ENCODE results near the gene WDR37. TPM values are rescaled to one million over a fixed set of nuclear protein-coding genes. Genes with fewer than 3 reads are reported as not detected.

The WDR37 gene
- polyA plus RNA-seq, 3 donors, result 7.1 to 33.6 (median 8.6) TPM

DNA sequence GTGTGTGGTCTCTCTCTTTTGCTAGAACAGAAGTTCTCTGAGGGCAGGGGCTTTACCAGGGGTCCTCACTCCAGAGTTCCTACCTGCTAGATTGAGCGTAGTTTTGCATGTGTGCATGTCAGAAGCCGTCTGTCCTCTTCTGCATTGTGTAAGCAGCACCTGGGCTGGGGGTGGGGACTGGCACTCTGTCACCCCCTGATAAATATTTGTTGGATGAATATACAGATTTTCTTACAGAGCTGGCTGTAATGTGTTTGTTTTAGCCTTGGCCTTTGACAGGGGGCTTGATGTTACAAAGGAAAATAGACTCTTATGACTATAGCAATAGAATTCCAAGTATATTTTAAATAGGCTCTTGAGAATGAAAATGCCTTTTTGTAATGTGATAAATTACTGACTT lies 46.6 kb downstream of the WDR37 start:
- Histone ChIP-seq H2AFZ (ENCODE audit: insufficient read depth, low read depth, low read length, poor library complexity, severe bottlenecking) (no peak overlapping the region), H3K79me2 (ENCODE audit: insufficient read depth, low read length) (peaks cover 27% of the 10 kb centered on the region), H3K27ac (ENCODE audit: low read depth in 1 of 2, low read length in 2 of 2) (no peak overlapping the region), H4K20me1 (ENCODE audit: insufficient read depth, low read length) (peaks cover 90% of the 10 kb centered on the region), H3K4me3 (replicated peaks in 1 of 3; ENCODE audit: low read depth in 2 of 3, low read length in 3 of 3) (no peak overlapping the region), H3K9me3 (replicated peaks in 1 of 2; ENCODE audit: control insufficient read depth in 1 of 2, insufficient read depth in 1 of 2, low read length in 2 of 2) (no peaks in the 10 kb centered on the region), H3K4me2 (replicated peaks; ENCODE audit: extremely low read depth, low read length, poor library complexity, severe bottlenecking) (no peak overlapping the region), H3K36me3 (replicated peaks in 1 of 2; ENCODE audit: control insufficient read depth in 1 of 2, insufficient read depth in 2 of 2, low read length in 2 of 2) (peaks cover 90 to 100% of the 10 kb centered on the region in 2 donors), H3K9ac (ENCODE audit: insufficient read depth, low read length, poor library complexity, severe bottlenecking) (no peak overlapping the region), H3K27me3 (ENCODE audit: control insufficient read depth in 2 of 2, insufficient read depth in 2 of 2, low read length in 2 of 2) (no peaks in the 10 kb centered on the region), H3K4me1 (ENCODE audit: control insufficient read depth in 1 of 2, insufficient read depth in 2 of 2, low read length in 2 of 2) (no peaks in the 10 kb centered on the region)
- TF ChIP-seq, protein P1, sequence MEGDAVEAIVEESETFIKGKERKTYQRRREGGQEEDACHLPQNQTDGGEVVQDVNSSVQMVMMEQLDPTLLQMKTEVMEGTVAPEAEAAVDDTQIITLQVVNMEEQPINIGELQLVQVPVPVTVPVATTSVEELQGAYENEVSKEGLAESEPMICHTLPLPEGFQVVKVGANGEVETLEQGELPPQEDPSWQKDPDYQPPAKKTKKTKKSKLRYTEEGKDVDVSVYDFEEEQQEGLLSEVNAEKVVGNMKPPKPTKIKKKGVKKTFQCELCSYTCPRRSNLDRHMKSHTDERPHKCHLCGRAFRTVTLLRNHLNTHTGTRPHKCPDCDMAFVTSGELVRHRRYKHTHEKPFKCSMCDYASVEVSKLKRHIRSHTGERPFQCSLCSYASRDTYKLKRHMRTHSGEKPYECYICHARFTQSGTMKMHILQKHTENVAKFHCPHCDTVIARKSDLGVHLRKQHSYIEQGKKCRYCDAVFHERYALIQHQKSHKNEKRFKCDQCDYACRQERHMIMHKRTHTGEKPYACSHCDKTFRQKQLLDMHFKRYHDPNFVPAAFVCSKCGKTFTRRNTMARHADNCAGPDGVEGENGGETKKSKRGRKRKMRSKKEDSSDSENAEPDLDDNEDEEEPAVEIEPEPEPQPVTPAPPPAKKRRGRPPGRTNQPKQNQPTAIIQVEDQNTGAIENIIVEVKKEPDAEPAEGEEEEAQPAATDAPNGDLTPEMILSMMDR (IDR thresholded peaks at IDR 0.05), result no peak
- Mint-ChIP-seq H3K4me3 (no peak overlapping the region), H3K4me1 (no peaks in the 10 kb centered on the region), H3K36me3 (peaks cover 48 to 91% of the 10 kb centered on the region in 2 donors), H3K27ac (no peak overlapping the region), H3K27me3 (ENCODE audit: low read depth in 3 of 3) (peaks cover 0 to 1% (median 0%) of the 10 kb centered on the region in 3 donors), H3K9me3 (no peaks in the 10 kb centered on the region)
- intact Hi-C loops (cut with micrococcal nuclease), result no loop called here
- no peak for DNase-seq
- WGBS (ENCODE audit: insufficient coverage), result 80% methylated on average over 1 of the region's 2 CpGs

DNA sequence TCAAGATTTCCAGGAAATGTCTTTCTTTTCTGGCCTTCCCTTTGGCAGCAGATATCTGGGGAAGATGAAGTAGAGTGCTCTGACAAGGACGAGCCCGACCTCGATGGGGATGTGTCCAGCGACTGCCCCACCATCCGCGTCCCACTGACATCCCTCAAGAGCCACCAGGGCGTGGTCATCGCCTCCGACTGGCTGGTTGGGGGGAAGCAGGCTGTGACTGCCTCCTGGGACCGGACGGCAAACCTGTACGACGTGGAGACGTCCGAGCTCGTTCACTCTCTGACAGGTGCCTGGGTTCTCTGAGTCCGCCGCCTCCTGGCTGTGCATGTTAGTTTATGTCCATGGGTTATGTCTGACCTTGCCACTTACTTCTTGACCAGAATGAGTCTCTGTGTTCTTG lies 47.4 kb downstream of the WDR37 start:
- Mint-ChIP-seq H3K9me3 (no peaks in the 10 kb centered on the region), H3K4me1 (no peaks in the 10 kb centered on the region), H3K4me3 (no peak overlapping the region), H3K27ac (peak overlapping the region in 1 of 7 donors; percentile 21), H3K36me3 (peaks cover 55 to 93% of the 10 kb centered on the region in 2 donors), H3K27me3 (ENCODE audit: low read depth in 3 of 3) (peaks cover 0 to 1% (median 0%) of the 10 kb centered on the region in 3 donors)
- no peak overlapping the region for H3K4me3 ChIP-seq (replicated peaks in 1 of 3; ENCODE audit: low read depth in 2 of 3, low read length in 3 of 3)
- intact Hi-C loops (cut with micrococcal nuclease), result no loop called here
- H3K9ac ChIP-seq (ENCODE audit: insufficient read depth, low read length, poor library complexity, severe bottlenecking), result no peak overlapping the region
- peaks cover 93 to 100% of the 10 kb centered on the region in 2 donors for H3K36me3 ChIP-seq (replicated peaks in 1 of 2; ENCODE audit: control insufficient read depth in 1 of 2, insufficient read depth in 2 of 2, low read length in 2 of 2)
- TF ChIP-seq, protein P1 (IDR thresholded peaks at IDR 0.05), result no peak
- H3K79me2 ChIP-seq (ENCODE audit: insufficient read depth, low read length), result peaks cover 31% of the 10 kb centered on the region
- H3K4me2 ChIP-seq (replicated peaks; ENCODE audit: extremely low read depth, low read length, poor library complexity, severe bottlenecking), result no peak overlapping the region
- 96% methylated on average over 14 of the region's 18 CpGs for WGBS (ENCODE audit: insufficient coverage)
- H2AFZ ChIP-seq (ENCODE audit: insufficient read depth, low read depth, low read length, poor library complexity, severe bottlenecking), result no peak overlapping the region
- no peak overlapping the region for H3K27ac ChIP-seq (ENCODE audit: low read depth in 1 of 2, low read length in 2 of 2)
- no peaks in the 10 kb centered on the region for H3K9me3 ChIP-seq (replicated peaks in 1 of 2; ENCODE audit: control insufficient read depth in 1 of 2, insufficient read depth in 1 of 2, low read length in 2 of 2)
- H3K27me3 ChIP-seq (ENCODE audit: control insufficient read depth in 2 of 2, insufficient read depth in 2 of 2, low read length in 2 of 2), result no peaks in the 10 kb centered on the region
- H3K4me1 ChIP-seq (ENCODE audit: control insufficient read depth in 1 of 2, insufficient read depth in 2 of 2, low read length in 2 of 2), result no peaks in the 10 kb centered on the region
- DNase-seq, result no peak
- peaks cover 91% of the 10 kb centered on the region for H4K20me1 ChIP-seq (ENCODE audit: insufficient read depth, low read length)
